Tibial nerve (tissue), 4 donors: Measurements from ENCODE around the gene GSPT1. TPM values are rescaled to one million over a fixed set of nuclear protein-coding genes. Genes with fewer than 3 reads are reported as not detected.

Experiments used
- DNase-seq, 2 donors: peaks; one replicate each; pipeline ENCODE4 v3.0.0-alpha.2; 2019; ENCODE audit warnings: low spot score in 2 of 2
- H3K27ac ChIP-seq, 4 donors: fragments of 200-600 bp; sonication (generic) in 3 of 4; one replicate each; pipeline ENCODE4 v1.5.1; 2017 to 2019; ENCODE audit warnings: mild to moderate bottlenecking in 1 of 4
- H3K27me3 ChIP-seq, 2 donors: fragments of 200-600 bp; sonication (generic) in 1 of 2; one replicate each; pipeline versions ENCODE4 v1.5.1 to v1.6.0; 2017 to 2019
- H3K36me3 ChIP-seq, 3 donors: fragments of 200-600 bp; sonication (generic); one replicate each; pipeline ENCODE4 v1.5.1; 2018 to 2019
- H3K4me1 ChIP-seq, 4 donors: fragments of 200-600 bp; sonication (generic) in 3 of 4; one replicate each; pipeline ENCODE4 v1.5.1; 2017 to 2019
- H3K4me3 ChIP-seq, 4 donors: fragments of 200-600 bp; sonication (generic) in 3 of 4; one replicate each; pipeline ENCODE4 v1.5.1; 2017 to 2019; ENCODE audit warnings: mild to moderate bottlenecking in 1 of 4, moderate library complexity in 1 of 4
- H3K9me3 ChIP-seq, 4 donors: fragments of 200-600 bp; sonication (generic) in 3 of 4; one replicate each; pipeline ENCODE4 v1.5.1; 2017 to 2019
- CTCF ChIP-seq, 5 experiments: fragments of 200-600 bp in 3 of 5; fragments of 450-650 bp in 2 of 5; sonication (generic) in 3 of 5; IDR thresholded peaks; one replicate each; pipeline ENCODE4 v1.5.1; 2016 to 2019; ENCODE audit warnings: antibody characterized with exemption in 5 of 5, mild to moderate bottlenecking in 3 of 5, moderate library complexity in 2 of 5
- EP300 ChIP-seq, 2 donors: sonication (generic); formaldehyde crosslinking; IDR thresholded peaks; one replicate each; pipeline ENCODE4 v1.6.1; 2017; ENCODE audit warnings: antibody characterized with exemption in 2 of 2, mild to moderate bottlenecking in 1 of 2
- POLR2A ChIP-seq, 2 donors: fragments of 450-650 bp; IDR thresholded peaks; one replicate each; pipeline ENCODE4 v1.6.1; 2017; ENCODE audit warnings: antibody characterized with exemption in 2 of 2, mild to moderate bottlenecking in 2 of 2, moderate library complexity in 2 of 2
- WGBS, 2 donors: methylation state at CpG; one replicate each; pipeline ENCODE4 v1.1.5; 2018; 5-methylcytosine and 5-hydroxymethylcytosine counted together
- total RNA-seq, 4 donors: library from RNA; depleted of rRNA; stranded (reverse); fragments of >200 nt; gene quantifications; one replicate each; pipeline ENCODE4 v1.1.0, GENCODE V29; 2016

GSPT1 gene
- total RNA-seq, 4 donors from 2014 or later = 43.2 to 49.8 (median 46.2) TPM

DNA sequence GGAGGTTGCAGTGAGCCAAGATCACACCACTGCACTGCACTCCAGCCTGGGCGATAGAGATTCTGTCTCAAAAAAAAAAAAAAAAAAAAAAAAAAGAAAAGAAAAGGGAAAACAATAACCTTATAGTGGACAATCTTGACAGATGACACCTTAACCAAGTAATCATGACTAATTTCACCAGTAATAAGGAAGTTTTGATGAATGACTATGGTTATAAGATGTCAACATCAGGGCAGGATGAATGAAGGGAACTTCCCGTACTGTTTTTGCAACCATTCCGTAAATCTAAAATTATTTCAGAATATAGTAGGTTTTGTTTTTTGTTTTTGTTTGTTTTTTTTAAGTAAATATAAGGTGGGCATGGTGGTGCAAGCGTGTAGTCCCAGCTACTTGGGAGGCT, 23.0 kb downstream of the GSPT1 start:
- Histone ChIP-seq H3K4me1 (peaks cover 0 to 6% (median 0%) of the 10 kb centered on the region in 4 donors), H3K36me3 (peaks cover 4 to 79% (median 7%) of the 10 kb centered on the region in 3 donors), H3K4me3 (no peak overlapping the region), H3K9me3 (no peaks in the 10 kb centered on the region), H3K27ac (no peak overlapping the region), H3K27me3 (no peaks in the 10 kb centered on the region)
- TF ChIP-seq EP300 (IDR thresholded peaks at IDR 0.05) (no peak), POLR2A (IDR thresholded peaks at IDR 0.05) (no peak), CTCF (IDR thresholded peaks at IDR 0.05) (no peak)
- 72 to 83% methylated on average over 4 of the region's 4 CpGs for WGBS, 2 donors
- no peak for DNase-seq

- Histone ChIP-seq H3K36me3 (peaks cover 6 to 92% (median 16%) of the 10 kb centered on the region in 3 donors), H3K9me3 (no peaks in the 10 kb centered on the region), H3K4me3 (no peak overlapping the region), H3K4me1 (no peaks in the 10 kb centered on the region), H3K27me3 (no peaks in the 10 kb centered on the region), H3K27ac (no peak overlapping the region)
- 87 to 90% methylated on average over 5 of the region's 5 CpGs for WGBS, 2 donors
- no peak for DNase-seq
- TF ChIP-seq POLR2A (IDR thresholded peaks at IDR 0.05) (no peak), CTCF (IDR thresholded peaks at IDR 0.05) (no peak), EP300 (IDR thresholded peaks at IDR 0.05) (no peak)
These were observed 25.4 kb downstream of the GSPT1 start for GRCh38 chr16:11890231-11890965.

DNA sequence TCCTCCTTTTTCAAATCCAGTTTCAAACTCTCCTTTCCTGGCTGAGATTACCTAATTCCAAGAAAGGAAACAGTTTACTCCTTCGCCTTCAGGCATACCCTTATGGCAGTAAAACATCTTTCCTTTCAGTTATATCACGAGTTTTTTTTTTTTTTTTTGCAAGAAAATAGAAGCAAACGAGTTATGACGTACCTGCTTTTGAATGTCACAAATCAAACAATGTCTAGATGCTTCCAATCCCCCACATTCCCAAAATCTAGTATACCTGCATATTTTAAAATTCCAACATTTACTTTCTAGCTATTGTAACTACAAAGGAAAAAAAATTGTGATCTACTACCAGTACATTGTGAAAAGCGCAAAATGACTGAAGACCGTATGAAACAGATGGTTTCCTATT, 28.9 kb downstream of the GSPT1 start:
- 89% methylated on average over 6 of the region's 6 CpGs for WGBS, 2 donors
- DNase-seq = no peak
- Histone ChIP-seq H3K36me3 (peaks cover 6 to 95% (median 18%) of the 10 kb centered on the region in 3 donors), H3K4me3 (no peak overlapping the region), H3K4me1 (no peaks in the 10 kb centered on the region), H3K27ac (no peak overlapping the region), H3K9me3 (no peaks in the 10 kb centered on the region), H3K27me3 (no peaks in the 10 kb centered on the region)
- TF ChIP-seq EP300 (IDR thresholded peaks at IDR 0.05) (no peak), CTCF (IDR thresholded peaks at IDR 0.05) (no peak), POLR2A (IDR thresholded peaks at IDR 0.05) (no peak)

DNA sequence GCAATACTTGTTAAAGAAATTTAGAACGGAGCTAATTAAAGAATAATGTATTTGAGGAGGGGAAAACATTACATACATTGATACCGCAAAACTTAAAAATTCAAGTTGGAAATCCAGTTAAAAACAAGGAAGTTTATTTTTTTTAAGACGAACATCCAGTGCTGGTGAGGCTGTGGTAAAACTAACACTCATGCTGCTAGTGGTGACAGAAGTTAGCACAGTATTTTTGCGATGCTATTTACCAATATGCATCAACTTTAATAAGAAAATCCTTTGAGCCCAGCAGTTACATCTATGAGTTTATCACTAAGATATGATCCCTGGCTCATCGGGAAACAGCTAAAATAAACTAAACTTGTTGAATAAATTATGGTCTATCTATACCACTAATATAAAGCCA, 31.7 kb downstream of the GSPT1 start:
- Histone ChIP-seq H3K4me1 (no peaks in the 10 kb centered on the region), H3K9me3 (no peaks in the 10 kb centered on the region), H3K27me3 (no peaks in the 10 kb centered on the region), H3K4me3 (no peak overlapping the region), H3K36me3 (peaks cover 2 to 97% (median 16%) of the 10 kb centered on the region in 3 donors), H3K27ac (no peak overlapping the region)
- WGBS, 2 donors = 94 to 97% methylated on average over 5 of the region's 5 CpGs
- TF ChIP-seq EP300 (IDR thresholded peaks at IDR 0.05) (no peak), CTCF (IDR thresholded peaks at IDR 0.05) (no peak), POLR2A (IDR thresholded peaks at IDR 0.05) (no peak)
- no peak for DNase-seq

GRCh38 chr16:11880007-11880406, 35.7 kb downstream of the GSPT1 start:
- 92 to 94% methylated on average over 5 of the region's 5 CpGs for WGBS, 2 donors
- TF ChIP-seq EP300 (IDR thresholded peaks at IDR 0.05) (no peak), CTCF (IDR thresholded peaks at IDR 0.05) (no peak), POLR2A (IDR thresholded peaks at IDR 0.05) (no peak)
- no peaks in the 10 kb centered on the region for H3K27me3 ChIP-seq
- H3K4me1 ChIP-seq = no peaks in the 10 kb centered on the region
- no peak overlapping the region for H3K4me3 ChIP-seq
- H3K36me3 ChIP-seq = peaks cover 0 to 97% (median 7%) of the 10 kb centered on the region in 3 donors
- H3K27ac ChIP-seq = no peak overlapping the region
- no peaks in the 10 kb centered on the region for H3K9me3 ChIP-seq
- DNase-seq = no peak
